Transverse colon (tissue), 3 donors: ENCODE results near the gene CAMK2B.

ENCODE experiments used
- CTCF ChIP-seq, 5 experiments: fragments of 200-600 bp in 3 of 5; fragments of 450-650 bp in 2 of 5; sonication (generic) in 3 of 5; IDR thresholded peaks; 1 replicate in 2 of 5; 2 replicates in 3 of 5; pipeline ENCODE4 v1.5.1; 2016 to 2017; ENCODE audit warnings: antibody characterized with exemption in 5 of 5, inconsistent platforms in 3 of 5, mild to moderate bottlenecking in 2 of 5, moderate library complexity in 1 of 5
- POLR2A ChIP-seq: fragments of 450-650 bp; IDR thresholded peaks from one replicate; pipeline ENCODE4 v1.6.1; 2016; ENCODE audit warnings: antibody characterized with exemption, mild to moderate bottlenecking, moderate library complexity

- no peak for TF ChIP-seq CTCF (IDR thresholded peaks at IDR 0.05)
- TF ChIP-seq POLR2A = no peak
These were observed 96.6 kb downstream of the CAMK2B start for GRCh38 chr7:44228571-44229350.
